Mesenchymal stem cell (in vitro differentiated cells and primary cell): Measurements from ENCODE around the gene KSR1.
"Not testable (repeated sequence)": the region's sequence is repeated elsewhere in the genome, so short reads cannot be mapped to it uniquely, and the experiment has no call there.

Source experiments
- DNase-seq: peaks from one replicate; pipeline ENCODE4 v3.0.0-alpha.2; 2013
- H2AFZ ChIP-seq: one replicate; pipeline ENCODE4 v1.6.1; 2013; ENCODE audit warnings: low read depth, mild to moderate bottlenecking, control low read depth, inconsistent platforms, low read length, moderate library complexity
- H2AK5ac ChIP-seq: 2 replicates; pipeline ENCODE4 v1.6.1; 2013; ENCODE audit warnings: low read length, moderate library complexity, mild to moderate bottlenecking, inconsistent platforms; ENCODE audit not compliant: severe bottlenecking
- H2BK120ac ChIP-seq: one replicate; pipeline ENCODE4 v1.6.1; 2013; ENCODE audit warnings: low read depth, mild to moderate bottlenecking, inconsistent platforms, low read length, moderate library complexity
- H2BK12ac ChIP-seq, 2 experiments: one replicate each; pipeline ENCODE4 v1.6.1; 2013; ENCODE audit warnings: inconsistent platforms in 2 of 2, low read length in 2 of 2, mild to moderate bottlenecking in 2 of 2, moderate library complexity in 2 of 2, control low read depth in 1 of 2
- H2BK15ac ChIP-seq: one replicate; pipeline ENCODE4 v1.6.1; 2013; ENCODE audit warnings: mild to moderate bottlenecking, low read depth, inconsistent platforms; ENCODE audit not compliant: poor library complexity, severe bottlenecking
- H2BK5ac ChIP-seq: 2 replicates; pipeline ENCODE4 v1.6.1; 2013; ENCODE audit warnings: low read depth, mild to moderate bottlenecking, low read length, control low read depth, inconsistent platforms; ENCODE audit not compliant: poor library complexity, severe bottlenecking
- H3K14ac ChIP-seq, 2 experiments: one replicate each; pipeline ENCODE4 v1.6.1; 2013; ENCODE audit warnings: inconsistent platforms in 2 of 2, low read length in 2 of 2, control low read depth in 1 of 2, mild to moderate bottlenecking in 1 of 2, moderate library complexity in 1 of 2
- H3K18ac ChIP-seq, 2 experiments: one replicate each; pipeline ENCODE4 v1.6.1; 2013; ENCODE audit warnings: inconsistent platforms in 2 of 2, low read length in 2 of 2, control low read depth in 1 of 2, low read depth in 1 of 2, mild to moderate bottlenecking in 1 of 2
- H3K23ac ChIP-seq, 2 experiments: one replicate each; pipeline ENCODE4 v1.6.1; 2013; ENCODE audit warnings: inconsistent platforms in 2 of 2, low read length in 2 of 2, mild to moderate bottlenecking in 2 of 2, moderate library complexity in 2 of 2, control low read depth in 1 of 2
- H3K27ac ChIP-seq: 2 replicates; pipeline ENCODE4 v1.5.1; 2013; ENCODE audit warnings: mild to moderate bottlenecking, moderate library complexity, low read length, control low read depth, inconsistent platforms; ENCODE audit not compliant: poor library complexity, severe bottlenecking
- H3K27me3 ChIP-seq, 2 experiments: 2 replicates each; pipeline versions ENCODE4 v1.6.1 to v1.7.0; 2013; ENCODE audit warnings: low read length in 2 of 2, mild to moderate bottlenecking in 2 of 2, moderate library complexity in 2 of 2, control low read depth in 1 of 2, inconsistent platforms in 1 of 2; ENCODE audit not compliant: control insufficient read depth in 1 of 2, insufficient read depth in 1 of 2
- H3K36me3 ChIP-seq, 2 experiments: 2 replicates each; pipeline versions ENCODE4 v1.6.1 to v1.7.0; 2013; ENCODE audit warnings: low read length in 2 of 2, control low read depth in 1 of 2, inconsistent platforms in 1 of 2, low read depth in 1 of 2, mild to moderate bottlenecking in 1 of 2; ENCODE audit not compliant: insufficient read depth in 2 of 2, control insufficient read depth in 1 of 2
- H3K4ac ChIP-seq, 2 experiments: one replicate each; pipeline ENCODE4 v1.6.1; 2013; ENCODE audit warnings: inconsistent platforms in 2 of 2, low read length in 2 of 2, mild to moderate bottlenecking in 2 of 2, moderate library complexity in 2 of 2, control low read depth in 1 of 2, low read depth in 1 of 2
- H3K4me1 ChIP-seq: 2 replicates; pipeline ENCODE4 v1.6.1; 2013; ENCODE audit warnings: low read depth, low read length, control low read depth; ENCODE audit not compliant: control insufficient read depth, insufficient read depth
- H3K4me2 ChIP-seq: 2 replicates; pipeline ENCODE4 v1.6.1; 2013; ENCODE audit warnings: low read length, mild to moderate bottlenecking, inconsistent platforms; ENCODE audit not compliant: poor library complexity, severe bottlenecking
- H3K4me3 ChIP-seq, 2 experiments: 2 replicates each; pipeline versions ENCODE4 v1.5.1 to v1.7.0; 2013; ENCODE audit warnings: low read length in 2 of 2, mild to moderate bottlenecking in 2 of 2, control low read depth in 1 of 2, low read depth in 1 of 2; ENCODE audit not compliant: insufficient read depth in 1 of 2
- H3K79me1 ChIP-seq: replicated peaks from 2 replicates; pipeline ENCODE4 v1.6.1; 2013; ENCODE audit warnings: mild to moderate bottlenecking, control low read depth, low read length, inconsistent platforms; ENCODE audit not compliant: poor library complexity, severe bottlenecking
- H3K9ac ChIP-seq: 2 replicates; pipeline ENCODE4 v1.7.0; 2013; ENCODE audit warnings: mild to moderate bottlenecking, low read length, moderate library complexity
- H3K9me3 ChIP-seq: 2 replicates; pipeline ENCODE4 v1.7.0; 2013; ENCODE audit warnings: mild to moderate bottlenecking, low read length; ENCODE audit not compliant: control insufficient read depth
- H4K8ac ChIP-seq: one replicate; pipeline ENCODE4 v1.6.1; 2013; ENCODE audit warnings: inconsistent platforms, mild to moderate bottlenecking, low read length, moderate library complexity
- H4K91ac ChIP-seq: one replicate; pipeline ENCODE4 v1.6.1; 2013; ENCODE audit warnings: mild to moderate bottlenecking, low read length, inconsistent platforms
- WGBS: methylation state at CpG from one replicate; pipeline ENCODE4 v1.1.7; 2013; ENCODE audit warnings: mixed read lengths; 5-methylcytosine and 5-hydroxymethylcytosine counted together

The KSR1 gene

DNA sequence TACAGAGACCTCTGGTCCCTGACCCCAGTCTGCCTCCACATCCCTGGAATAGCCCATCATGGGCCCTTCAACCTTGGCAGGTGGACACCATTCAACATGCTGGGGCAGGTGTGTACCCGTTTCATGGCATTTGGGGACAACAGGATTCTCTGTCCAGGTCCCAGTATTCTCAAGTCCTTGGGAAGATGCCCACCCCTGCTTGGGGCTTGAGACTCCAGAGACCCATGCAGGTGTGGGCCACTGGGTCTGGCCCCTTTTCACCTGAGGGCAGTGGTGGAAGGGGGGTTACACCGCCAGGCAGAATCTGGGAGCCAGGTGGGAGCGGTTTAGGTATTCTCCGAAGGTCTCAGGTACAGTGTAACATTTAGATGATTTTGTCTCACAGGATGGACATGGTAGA is 37.1 kb upstream of the KSR1 start:
- no peak overlapping the region for H2BK15ac ChIP-seq
- no peaks in the 10 kb centered on the region for H3K79me1 ChIP-seq
- peaks cover 5 to 25% of the 10 kb centered on the region in 2 experiments for H3K27me3 ChIP-seq
- H4K8ac ChIP-seq: no peak overlapping the region
- no peak overlapping the region for H2AFZ ChIP-seq
- no peak overlapping the region for H3K23ac ChIP-seq
- H3K14ac ChIP-seq: no peak overlapping the region
- DNase-seq: no peak
- no peak overlapping the region for H3K4me2 ChIP-seq
- no peak overlapping the region for H2AK5ac ChIP-seq
- H3K36me3 ChIP-seq: no peaks in the 10 kb centered on the region
- no peak overlapping the region for H4K91ac ChIP-seq
- H3K4me3 ChIP-seq: no peak overlapping the region
- no peak overlapping the region for H2BK5ac ChIP-seq
- no peak overlapping the region for H3K4ac ChIP-seq
- no peak overlapping the region for H2BK120ac ChIP-seq
- H3K9me3 ChIP-seq: no peaks in the 10 kb centered on the region
- H3K9ac ChIP-seq: no peak overlapping the region
- H2BK12ac ChIP-seq: no peak overlapping the region
- WGBS: 97% methylated on average over 4 of the region's 4 CpGs
- H3K4me1 ChIP-seq: no peaks in the 10 kb centered on the region
- H3K27ac ChIP-seq: no peak overlapping the region
- H3K18ac ChIP-seq: no peak overlapping the region

DNA sequence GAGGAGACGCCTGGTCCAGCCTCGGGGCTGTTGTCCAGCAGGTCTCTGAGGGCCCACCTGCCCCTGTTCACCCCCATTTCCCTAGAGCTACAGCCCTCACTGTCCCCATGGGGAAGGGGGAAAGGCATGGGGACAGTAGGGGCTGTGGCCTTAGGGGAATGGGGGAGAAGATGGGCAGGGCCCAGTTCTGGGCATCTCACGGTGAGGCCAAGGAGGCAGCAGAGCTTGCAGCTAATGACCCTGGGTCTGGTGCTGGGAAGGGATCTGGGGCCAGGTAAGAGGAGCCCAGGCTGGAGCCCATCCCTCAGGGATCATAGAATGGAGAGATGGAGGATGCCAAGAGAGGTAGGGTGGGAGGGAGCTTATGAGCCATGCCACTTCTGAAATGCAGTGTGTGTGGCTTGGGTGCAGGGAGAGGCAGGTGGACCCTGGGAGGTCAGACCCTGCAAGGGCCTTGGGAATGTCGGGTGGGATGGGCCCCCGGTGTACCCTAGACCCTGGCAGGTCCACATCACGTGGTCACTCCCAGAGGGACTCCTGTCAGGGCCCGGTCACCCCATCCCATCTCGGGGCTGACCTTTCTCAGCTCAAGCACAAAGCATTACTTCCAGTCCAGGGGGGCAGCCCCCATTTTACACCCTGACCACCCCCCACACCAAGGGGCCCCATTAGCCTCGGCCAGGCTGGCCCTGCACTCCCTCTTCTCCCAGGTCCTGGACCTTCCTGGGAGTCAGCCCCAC is 35.9 kb upstream of the KSR1 start:
- H2BK12ac ChIP-seq: no peak overlapping the region
- H3K23ac ChIP-seq: no peak overlapping the region
- no peak overlapping the region for H2BK5ac ChIP-seq
- 64% methylated on average over 9 of the region's 9 CpGs for WGBS
- H3K18ac ChIP-seq: no peak overlapping the region
- no peak overlapping the region for H3K4me2 ChIP-seq
- DNase-seq: no peak
- no peak overlapping the region for H2BK120ac ChIP-seq
- H3K4me1 ChIP-seq: no peaks in the 10 kb centered on the region
- no peaks in the 10 kb centered on the region for H3K9me3 ChIP-seq
- no peak overlapping the region for H2AFZ ChIP-seq
- no peak overlapping the region for H3K4ac ChIP-seq
- H3K27me3 ChIP-seq: peaks cover 5 to 25% of the 10 kb centered on the region in 2 experiments
- no peak overlapping the region for H3K14ac ChIP-seq
- no peak overlapping the region for H4K91ac ChIP-seq
- H3K36me3 ChIP-seq: no peaks in the 10 kb centered on the region
- no peak overlapping the region for H2BK15ac ChIP-seq
- H4K8ac ChIP-seq: no peak overlapping the region
- no peaks in the 10 kb centered on the region for H3K79me1 ChIP-seq
- H3K9ac ChIP-seq: no peak overlapping the region
- no peak overlapping the region for H3K4me3 ChIP-seq
- no peak overlapping the region for H2AK5ac ChIP-seq
- no peak overlapping the region for H3K27ac ChIP-seq

DNA sequence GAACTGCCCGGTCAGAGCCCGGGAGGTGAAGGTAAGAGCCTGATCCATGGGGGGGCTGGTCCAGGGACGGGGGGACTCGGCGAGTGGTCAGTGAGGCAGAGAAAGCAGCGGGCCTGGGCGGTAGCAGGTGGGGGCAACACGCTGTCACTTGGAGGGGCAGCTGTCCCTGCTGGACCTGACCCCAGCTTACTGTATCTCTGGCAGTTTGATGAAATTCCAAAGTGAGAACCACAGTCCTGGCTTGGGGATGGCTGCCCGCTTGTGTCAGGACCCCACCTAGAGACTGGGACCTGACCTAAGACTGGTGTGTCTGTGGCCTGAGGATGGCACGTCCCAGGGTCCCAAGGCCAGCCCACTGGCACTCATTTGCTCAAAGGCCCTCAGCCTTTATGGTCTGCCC is 35.1 kb upstream of the KSR1 start:
- Histone ChIP-seq H2BK5ac (no peak overlapping the region), H3K14ac (no peak overlapping the region), H3K4me3 (no peak overlapping the region), H3K9me3 (no peaks in the 10 kb centered on the region), H3K23ac (no peak overlapping the region), H3K4ac (no peak overlapping the region), H3K79me1 (no peaks in the 10 kb centered on the region), H2BK120ac (no peak overlapping the region), H3K9ac (no peak overlapping the region), H2BK12ac (no peak overlapping the region), H2AFZ (no peak overlapping the region), H2BK15ac (no peak overlapping the region), H3K27ac (no peak overlapping the region), H3K27me3 (peaks cover 5 to 25% of the 10 kb centered on the region in 2 experiments), H4K8ac (no peak overlapping the region), H4K91ac (no peak overlapping the region), H3K36me3 (no peaks in the 10 kb centered on the region), H2AK5ac (no peak overlapping the region), H3K4me2 (no peak overlapping the region), H3K18ac (no peak overlapping the region), H3K4me1 (no peaks in the 10 kb centered on the region)
- 87% methylated on average over 10 of the region's 10 CpGs for WGBS
- no peak for DNase-seq

DNA sequence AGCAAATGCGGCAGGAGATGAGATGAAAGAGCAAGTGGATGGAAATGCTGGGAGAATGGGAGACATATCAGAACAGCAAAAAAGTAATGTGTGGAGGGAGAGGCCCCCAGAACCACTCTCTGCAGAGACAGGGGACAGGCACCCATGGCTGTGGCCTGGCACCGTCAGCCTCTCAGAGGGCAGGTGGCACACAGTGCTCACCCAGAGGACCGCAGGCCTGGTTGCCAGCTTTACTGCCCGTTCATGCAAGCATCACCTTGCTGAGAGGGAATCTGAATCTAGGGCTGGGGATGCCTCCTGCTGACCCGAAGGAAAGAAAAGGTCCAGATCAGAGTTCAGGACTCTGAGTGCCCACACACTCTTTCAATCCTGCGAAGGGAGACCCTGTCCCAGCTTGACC is 34.6 kb upstream of the KSR1 start:
- not testable (repeated sequence) for H3K27ac ChIP-seq, H3K4me2 ChIP-seq, H3K4me3 ChIP-seq, H2BK12ac ChIP-seq, H3K4ac ChIP-seq, H3K14ac ChIP-seq, H2AFZ ChIP-seq, H3K9ac ChIP-seq, H2BK15ac ChIP-seq, H4K8ac ChIP-seq, DNase-seq, H3K4me1 ChIP-seq, H3K36me3 ChIP-seq, H3K23ac ChIP-seq, H3K79me1 ChIP-seq, H2BK120ac ChIP-seq, H4K91ac ChIP-seq, H2BK5ac ChIP-seq, H2AK5ac ChIP-seq, H3K18ac ChIP-seq, H3K9me3 ChIP-seq
- 84% methylated on average over 5 of the region's 6 CpGs for WGBS
- H3K27me3 ChIP-seq: peaks cover 5 to 25% of the 10 kb centered on the region in 2 experiments
